ENCODE measurements around the gene TRIM46. TPM values are rescaled to one million over a fixed set of nuclear protein-coding genes. Genes with fewer than 3 reads are reported as not detected.
A peak's percentile ranks its signal among the peaks of the same experiment; 100 is the strongest.
"Not testable (repeated sequence)": the region's sequence is repeated elsewhere in the genome, so short reads cannot be mapped to it uniquely, and the experiment has no call there.

TRIM46 gene
- total RNA-seq, 1 donor from 2014 or later: 4.1 TPM

DNA sequence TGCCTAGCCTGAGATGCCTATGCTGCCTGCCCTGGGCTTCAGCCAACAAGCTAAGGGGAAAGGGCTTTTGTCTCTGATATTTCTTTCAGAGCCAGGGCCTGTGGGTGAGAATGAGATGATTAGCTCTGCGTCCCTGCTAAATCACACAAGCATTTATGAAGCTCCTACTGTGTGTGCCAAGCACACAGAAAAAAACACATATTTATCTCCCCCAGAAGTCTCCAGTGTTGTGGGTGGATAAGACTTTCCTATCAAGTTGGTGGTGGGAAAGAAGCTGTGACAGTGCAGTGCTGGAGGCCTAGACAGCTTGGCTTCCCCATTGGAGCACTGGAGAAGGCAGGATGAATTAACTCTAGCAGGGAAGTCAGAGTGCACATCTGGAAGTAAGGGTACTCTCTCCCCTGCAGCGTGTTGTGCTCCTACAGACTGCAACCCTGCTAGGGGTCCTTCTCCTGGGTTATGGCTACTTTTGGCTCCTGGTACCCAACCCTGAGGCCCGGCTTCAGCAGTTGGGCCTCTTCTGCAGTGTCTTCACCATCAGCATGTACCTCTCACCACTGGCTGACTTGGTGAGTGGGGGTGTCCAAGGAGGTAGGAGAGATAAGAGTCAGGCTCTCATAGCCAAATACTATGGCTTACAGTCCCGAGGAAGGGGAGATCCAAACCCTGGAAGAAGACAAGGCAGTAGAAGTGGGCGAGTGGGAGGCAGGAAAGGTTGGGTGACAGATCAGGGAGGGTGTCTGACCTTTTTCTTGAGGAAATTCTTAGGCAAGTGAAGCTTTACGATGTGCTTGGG lies 36.3 kb upstream of the TRIM46 start:
- no peak for DNase-seq

GRCh38 chr1:155139895-155140629 lies 33.6 kb upstream of the TRIM46 start, which contains the start of gene DPM3:
Gene DPM3, minus strand, starts transcription at chr1:155140531. Its CDS starts 291 bp downstream, at chr1:155140240.
- DNase-seq: peak; percentile 89

GRCh38 chr1:155140630-155140953 lies 33.1 kb upstream of the TRIM46 start:
- no peak for DNase-seq

- no peak for DNase-seq
Observed at GRCh38 chr1:155141749-155142148, 31.9 kb upstream of the TRIM46 start.

DNA sequence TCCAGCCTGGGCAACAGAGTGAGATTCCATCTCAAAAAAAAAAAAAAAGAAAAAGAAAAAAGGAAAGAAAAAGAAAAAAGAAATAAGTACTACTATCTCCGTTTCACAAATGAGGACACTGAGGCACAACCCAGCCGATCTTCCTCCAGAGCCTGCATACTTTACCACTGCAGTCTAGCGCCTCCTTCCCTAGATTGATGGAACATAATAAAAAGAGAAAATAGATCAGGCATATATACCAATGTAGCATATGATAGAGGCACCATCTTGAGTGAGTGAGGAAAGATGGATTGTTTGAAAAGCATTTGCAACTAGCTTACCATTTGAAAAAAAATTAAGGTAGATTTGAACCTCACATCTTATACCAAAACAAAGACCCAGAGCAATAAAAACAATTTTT lies 28.2 kb upstream of the TRIM46 start:
- no peak for DNase-seq

DNA sequence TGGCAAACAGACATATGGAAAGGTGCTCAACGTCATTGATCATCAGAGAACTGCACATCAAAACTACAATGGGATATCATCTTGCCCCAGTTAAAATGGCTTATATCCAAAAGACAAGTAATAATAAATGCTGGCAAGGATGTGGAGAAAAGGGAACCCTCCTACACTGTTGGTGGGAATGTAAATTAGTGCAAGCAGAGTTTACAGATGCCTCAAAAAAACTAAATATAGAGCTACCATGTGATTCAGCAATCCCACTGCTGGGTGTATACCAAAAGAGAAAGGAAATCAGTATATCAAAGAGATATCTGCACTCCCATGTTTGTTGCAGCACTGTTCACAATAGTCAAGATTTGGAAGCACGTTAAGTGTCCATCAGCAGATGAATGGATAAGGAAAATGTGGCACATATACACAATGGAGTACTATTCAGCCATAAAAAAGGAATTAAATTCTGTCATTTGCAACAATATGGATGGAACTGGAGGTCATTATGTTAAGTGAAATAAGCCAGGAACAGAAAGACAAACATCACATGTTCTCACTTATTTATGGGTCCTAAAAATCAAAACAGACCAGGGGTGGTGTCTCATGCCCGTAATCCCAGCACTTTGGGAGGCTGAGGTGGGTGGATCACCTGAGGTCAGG lies 17.5 kb upstream of the TRIM46 start:
- not testable (repeated sequence) for DNase-seq

DNA sequence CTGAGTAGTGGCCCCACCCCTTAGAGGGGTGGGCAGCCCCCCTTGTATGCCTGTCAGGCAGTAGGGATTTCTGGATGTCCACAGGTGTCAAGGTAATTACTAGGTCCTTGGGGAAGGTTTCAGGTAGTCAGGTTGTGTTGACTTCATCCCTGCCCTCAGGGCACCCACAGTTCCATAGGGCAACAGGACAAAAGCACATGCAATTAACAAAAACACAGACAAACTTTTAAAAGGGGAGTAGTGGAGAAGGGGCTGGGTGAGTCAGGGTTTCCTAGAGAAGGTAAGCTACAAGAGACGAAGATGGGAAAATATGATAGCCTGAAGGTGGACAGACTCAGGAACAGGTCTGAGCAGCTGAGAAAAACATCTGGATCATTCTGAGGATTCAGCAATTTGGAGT lies 14.7 kb upstream of the TRIM46 start:
- no peak for DNase-seq

DNA sequence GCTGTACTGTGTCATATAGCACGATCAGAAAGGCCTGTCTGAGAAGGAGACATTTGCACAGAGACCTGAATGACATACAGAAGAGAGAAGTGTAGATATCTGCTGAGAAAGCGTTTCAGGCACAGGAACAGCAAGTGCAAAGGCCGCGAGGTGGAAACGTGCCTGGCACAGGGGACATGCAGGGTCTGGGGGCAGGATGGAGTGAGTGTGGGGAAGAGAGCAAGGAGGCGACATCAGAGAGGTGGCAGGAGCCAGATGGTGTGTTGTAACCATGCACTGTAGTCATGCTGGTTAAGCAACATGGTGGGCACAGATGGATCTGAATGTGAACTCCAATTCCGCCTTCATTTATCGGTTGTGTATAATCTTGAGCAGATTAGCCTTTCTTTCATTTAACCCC lies 13.5 kb upstream of the TRIM46 start:
- DNase-seq: no peak

DNA sequence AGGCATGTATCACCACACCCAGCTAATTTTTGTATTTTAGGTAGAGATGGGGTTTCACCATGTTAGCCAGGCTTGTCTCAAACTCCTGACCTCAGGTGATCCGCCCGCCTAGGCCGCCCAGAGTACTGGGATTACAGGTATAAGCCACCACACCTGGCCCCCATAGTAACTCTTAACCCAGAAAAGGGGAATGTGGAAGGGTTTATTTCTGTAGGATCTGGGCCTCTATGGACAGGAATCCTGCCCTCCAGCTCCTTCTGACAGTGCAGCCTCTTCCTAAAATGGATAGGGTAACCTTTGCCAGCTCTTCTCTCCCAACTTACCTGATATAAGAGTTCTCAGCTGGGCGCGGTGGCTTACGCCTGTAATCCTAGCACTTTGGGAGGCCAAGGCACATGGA lies 11.0 kb upstream of the TRIM46 start:
- not testable (repeated sequence) for DNase-seq

DNA sequence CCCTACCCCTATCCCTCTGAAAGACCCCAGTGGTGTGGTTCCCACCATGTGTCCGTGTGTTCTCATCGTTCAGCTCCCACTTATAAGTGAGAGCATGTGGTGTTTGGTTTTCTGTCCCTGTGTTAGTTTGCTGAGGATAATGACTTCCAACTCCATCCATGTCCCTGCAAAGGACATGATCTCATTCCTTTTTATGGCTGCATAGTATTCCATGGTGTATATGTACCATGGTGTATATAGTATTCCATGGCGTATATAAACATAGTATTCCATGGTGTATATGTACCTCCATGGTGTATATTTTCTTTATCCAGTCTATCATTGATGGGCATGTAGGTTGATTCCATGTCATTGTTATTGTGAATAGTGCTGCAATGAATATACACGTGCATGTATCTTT lies 9.9 kb upstream of the TRIM46 start:
- DNase-seq: not testable (repeated sequence)

GRCh38 chr1:155164625-155165024 lies 9.0 kb upstream of the TRIM46 start:
- not testable (repeated sequence) for DNase-seq

GRCh38 chr1:155166051-155166470 lies 7.6 kb upstream of the TRIM46 start:
- DNase-seq: no peak

DNA sequence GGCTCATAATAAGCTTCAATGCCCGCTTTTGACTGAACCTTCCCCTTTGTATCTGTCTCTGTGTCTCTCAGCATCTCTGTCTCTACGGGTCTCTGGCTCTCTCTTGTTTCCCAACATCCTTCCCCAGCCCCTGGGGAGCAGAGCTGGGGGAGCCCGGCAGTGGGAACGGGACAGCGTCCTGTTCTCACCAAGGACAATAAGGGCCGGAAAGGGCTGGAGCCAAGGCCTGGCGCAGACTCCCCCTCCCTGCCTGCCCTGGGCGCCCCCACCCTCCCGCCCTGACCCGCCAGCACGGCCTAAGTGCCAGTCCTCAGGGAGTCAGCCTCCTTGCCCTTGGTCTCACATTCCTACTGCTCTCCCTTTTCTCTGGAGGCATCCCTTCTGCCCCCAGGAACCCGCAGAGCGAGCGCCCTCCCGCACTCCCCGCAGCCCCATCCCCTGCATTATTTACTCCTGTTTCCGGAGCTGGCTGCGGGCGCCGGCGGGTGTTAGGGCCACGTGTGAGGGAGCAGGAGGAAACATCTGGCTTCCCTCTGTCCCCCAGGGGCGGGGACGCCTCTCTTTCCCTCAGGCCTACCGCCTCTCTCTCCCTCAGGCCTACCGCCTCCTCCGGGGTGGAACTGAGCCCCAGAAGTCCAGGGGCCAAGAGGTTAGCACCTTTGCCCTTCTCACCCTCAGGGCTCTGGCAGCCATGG lies 7.0 kb upstream of the TRIM46 start:
- peak; percentile 93 for DNase-seq

DNA sequence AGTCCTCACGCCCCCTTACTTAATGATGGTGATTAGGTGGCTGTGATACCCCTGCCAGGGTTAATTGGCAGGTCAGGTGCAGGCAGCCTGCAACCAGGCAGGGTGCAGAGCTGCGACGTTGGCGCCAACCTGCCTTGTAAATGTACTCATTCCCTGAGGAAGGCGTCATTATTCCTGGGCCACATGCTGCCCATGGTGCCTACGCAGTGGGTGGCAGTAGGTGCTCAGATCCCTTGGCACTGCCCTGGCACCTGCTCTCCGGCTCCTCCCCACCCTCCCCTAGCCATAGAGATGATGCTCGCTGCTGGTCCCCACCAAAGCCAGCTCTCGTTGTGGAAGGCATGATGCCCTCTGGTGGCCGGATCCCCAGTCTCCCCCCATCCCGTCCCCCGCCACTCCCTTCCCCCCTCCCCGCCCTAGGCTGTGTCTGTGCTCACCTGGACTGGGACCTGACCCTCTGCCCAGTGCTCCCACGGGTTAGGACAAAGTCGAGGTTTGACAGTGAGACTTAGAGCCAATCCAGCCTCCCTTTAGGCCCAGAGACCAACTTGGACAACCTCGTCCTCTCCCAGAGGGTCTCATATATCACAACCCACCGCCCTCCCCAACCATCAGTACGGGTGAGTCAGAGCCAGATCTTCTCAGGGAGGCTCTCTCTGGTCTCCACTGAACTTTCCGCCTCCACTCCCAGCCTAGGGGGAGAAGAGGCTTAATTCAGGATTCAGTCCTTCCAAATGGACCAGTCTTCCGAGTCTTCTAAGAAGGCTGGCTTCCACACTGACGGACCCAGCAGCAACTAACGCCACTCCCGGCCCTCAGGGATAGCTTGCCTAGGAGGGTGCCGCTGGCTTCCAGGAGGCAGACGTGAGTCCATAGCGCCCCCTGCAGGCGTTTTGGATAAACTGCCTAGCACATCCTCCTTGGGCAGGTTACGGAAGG lies 6.2 kb upstream of the TRIM46 start:
- peak; percentile 97 for DNase-seq

DNA sequence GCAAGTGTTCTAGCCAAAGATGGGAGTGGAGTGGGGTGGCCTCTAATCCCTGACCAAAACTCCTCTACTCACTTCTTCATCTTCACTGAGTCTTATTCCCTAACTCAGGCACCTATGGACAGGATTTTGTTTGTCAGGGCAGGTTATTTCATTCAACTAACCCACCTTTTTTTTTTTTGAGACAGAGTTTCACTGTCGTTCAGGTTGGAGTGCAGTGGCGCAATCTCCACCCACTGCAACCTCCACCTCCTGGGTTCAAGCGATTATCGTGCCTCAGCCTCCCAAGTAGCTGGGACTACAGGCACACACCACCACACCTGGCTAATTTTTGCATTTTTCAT lies 5.6 kb upstream of the TRIM46 start:
- not testable (repeated sequence) for DNase-seq

- no peak for DNase-seq
Observed at GRCh38 chr1:155168456-155169210, 5.0 kb upstream of the TRIM46 start.

DNA sequence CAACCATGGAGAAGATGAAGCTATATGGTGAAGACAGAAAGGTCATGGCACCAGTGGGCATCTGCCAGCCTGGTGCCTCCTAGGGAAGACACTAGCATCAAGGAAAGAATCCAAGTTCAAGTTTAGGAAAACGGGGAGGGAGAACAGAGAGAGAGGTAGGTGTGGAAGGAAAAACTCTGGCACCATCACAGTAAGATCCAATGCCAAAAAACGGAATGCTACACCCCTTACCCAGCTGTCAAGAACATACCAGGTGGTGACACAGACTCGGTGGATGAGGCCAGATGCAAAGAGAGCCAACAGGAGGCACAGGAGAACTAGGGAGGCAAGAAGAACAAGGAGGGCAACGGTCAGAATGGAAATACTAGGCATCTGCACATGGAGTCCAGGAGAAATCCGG lies 4.1 kb upstream of the TRIM46 start:
- DNase-seq: no peak

DNA sequence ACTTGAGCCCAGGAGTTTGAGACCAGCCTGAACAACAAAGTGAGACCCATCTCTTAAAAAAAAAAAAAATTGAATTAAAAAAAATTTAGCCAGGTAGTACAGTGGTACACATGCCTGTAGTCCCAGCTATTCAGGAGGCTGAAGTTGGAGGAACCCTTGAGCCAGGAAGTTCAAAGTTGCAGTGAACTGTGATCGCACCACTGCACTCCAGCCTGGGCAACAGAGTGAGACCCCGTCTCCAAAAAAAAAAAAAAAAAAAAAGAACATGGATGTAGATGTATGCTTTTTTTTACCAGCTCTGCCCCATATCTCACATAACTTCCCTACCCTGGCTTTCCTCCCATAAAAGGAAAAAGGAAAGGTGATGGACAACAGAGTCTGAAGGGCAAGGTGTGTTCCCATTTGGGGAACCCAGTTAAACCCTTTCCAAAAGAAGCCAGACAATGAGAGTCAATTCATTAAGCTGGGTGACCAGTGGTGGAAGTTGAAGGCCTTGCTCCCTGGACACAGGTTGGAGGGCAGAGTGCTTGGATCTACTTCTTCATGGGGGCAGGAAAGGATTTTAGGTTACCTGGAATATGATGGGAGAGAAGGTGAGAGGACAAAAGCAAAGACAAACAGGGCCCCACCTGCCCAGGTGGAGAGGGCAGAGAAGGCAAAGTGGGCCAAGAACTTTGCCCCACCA lies 3.4 kb upstream of the TRIM46 start:
- no peak for DNase-seq

GRCh38 chr1:155170806-155171205 lies 2.8 kb upstream of the TRIM46 start:
- no peak for DNase-seq
